Neutrophil (primary cell): ENCODE results near the gene NTN1.

Source experiments
- H3K27ac ChIP-seq: fragments of 200-600 bp; sonication (generic); 2 replicates; pipeline ENCODE4 v1.5.1; 2016; ENCODE audit warnings: mild to moderate bottlenecking, moderate library complexity
- H3K27me3 ChIP-seq: fragments of 200-600 bp; sonication (generic); 2 replicates; pipeline ENCODE4 v1.6.0; 2016; ENCODE audit warnings: mild to moderate bottlenecking
- H3K36me3 ChIP-seq: fragments of 200-600 bp; sonication (generic); 2 replicates; pipeline ENCODE4 v1.5.1; 2017
- H3K4me1 ChIP-seq, 2 experiments: fragments of 200-600 bp in 1 of 2; sonication (generic) in 1 of 2; 1 replicate in 1 of 2; 2 replicates in 1 of 2; pipeline versions ENCODE4 v1.5.1 to v1.6.1; 2013 to 2016; ENCODE audit warnings: low read depth in 1 of 2, low read length in 1 of 2, mild to moderate bottlenecking in 1 of 2, moderate library complexity in 1 of 2; ENCODE audit not compliant: control insufficient read depth in 1 of 2, insufficient read depth in 1 of 2
- H3K4me3 ChIP-seq, 2 experiments: fragments of 200-600 bp in 1 of 2; sonication (generic) in 1 of 2; 1 replicate in 1 of 2; 2 replicates in 1 of 2; pipeline ENCODE4 v1.5.1; 2013 to 2016; ENCODE audit warnings: low read depth in 1 of 2, low read length in 1 of 2, mild to moderate bottlenecking in 1 of 2, moderate library complexity in 1 of 2
- H3K9me3 ChIP-seq: fragments of 200-600 bp; sonication (generic); 2 replicates; pipeline ENCODE4 v1.5.1; 2016
- TF ChIP-seq, protein P1 (sequence below): fragments of 200-600 bp; sonication (generic); IDR thresholded peaks from 2 replicates; pipeline ENCODE4 v1.5.1; 2016; ENCODE audit warnings: antibody characterized with exemption

Gene NTN1

DNA sequence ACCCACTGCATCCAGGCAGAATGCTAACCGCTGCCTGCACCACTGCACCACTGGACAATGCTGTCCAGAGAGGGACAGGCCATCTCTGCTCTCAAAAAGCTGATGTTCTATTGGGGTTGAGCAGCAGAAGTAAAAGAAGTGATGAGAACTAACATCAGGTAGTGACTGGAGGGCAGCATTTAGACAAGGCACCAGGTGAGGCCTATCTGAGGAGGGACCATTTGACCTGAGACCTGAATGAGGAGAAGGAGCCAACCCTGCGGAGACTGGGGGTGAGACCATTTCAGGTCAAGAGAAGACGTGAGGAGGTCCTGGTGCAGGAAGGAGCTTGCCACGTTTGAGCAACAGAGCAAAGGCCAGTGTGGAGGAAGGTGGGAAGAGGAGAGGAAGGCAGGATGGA, 34.0 kb downstream of the NTN1 start:
- Histone ChIP-seq H3K27ac (no peak overlapping the region), H3K4me3 (no peak overlapping the region), H3K36me3 (no peaks in the 10 kb centered on the region), H3K4me1 (no peaks in the 10 kb centered on the region), H3K9me3 (no peaks in the 10 kb centered on the region), H3K27me3 (no peaks in the 10 kb centered on the region)
- TF ChIP-seq, protein P1, sequence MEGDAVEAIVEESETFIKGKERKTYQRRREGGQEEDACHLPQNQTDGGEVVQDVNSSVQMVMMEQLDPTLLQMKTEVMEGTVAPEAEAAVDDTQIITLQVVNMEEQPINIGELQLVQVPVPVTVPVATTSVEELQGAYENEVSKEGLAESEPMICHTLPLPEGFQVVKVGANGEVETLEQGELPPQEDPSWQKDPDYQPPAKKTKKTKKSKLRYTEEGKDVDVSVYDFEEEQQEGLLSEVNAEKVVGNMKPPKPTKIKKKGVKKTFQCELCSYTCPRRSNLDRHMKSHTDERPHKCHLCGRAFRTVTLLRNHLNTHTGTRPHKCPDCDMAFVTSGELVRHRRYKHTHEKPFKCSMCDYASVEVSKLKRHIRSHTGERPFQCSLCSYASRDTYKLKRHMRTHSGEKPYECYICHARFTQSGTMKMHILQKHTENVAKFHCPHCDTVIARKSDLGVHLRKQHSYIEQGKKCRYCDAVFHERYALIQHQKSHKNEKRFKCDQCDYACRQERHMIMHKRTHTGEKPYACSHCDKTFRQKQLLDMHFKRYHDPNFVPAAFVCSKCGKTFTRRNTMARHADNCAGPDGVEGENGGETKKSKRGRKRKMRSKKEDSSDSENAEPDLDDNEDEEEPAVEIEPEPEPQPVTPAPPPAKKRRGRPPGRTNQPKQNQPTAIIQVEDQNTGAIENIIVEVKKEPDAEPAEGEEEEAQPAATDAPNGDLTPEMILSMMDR: no peak

DNA sequence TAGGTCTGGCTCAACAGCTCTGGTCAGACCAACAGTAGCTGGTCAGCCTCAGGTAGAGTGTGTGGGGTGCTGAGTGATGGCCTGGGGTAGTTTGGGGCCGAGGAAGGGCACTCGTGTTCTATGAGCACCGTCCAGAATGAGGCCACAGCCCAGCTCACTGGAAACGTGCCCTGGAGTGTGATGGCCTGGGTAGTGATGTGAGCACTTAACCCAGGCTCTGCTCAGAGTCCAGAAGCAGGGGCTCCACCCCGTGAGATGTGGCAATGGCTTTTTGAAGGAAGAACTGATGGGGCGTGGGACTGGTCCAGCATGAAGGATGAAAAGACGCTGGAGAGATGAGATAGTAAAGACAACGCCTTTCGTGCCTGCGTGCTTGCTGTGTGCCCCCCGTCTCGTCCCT, 35.3 kb downstream of the NTN1 start:
- TF ChIP-seq, protein P1: no peak
- no peaks in the 10 kb centered on the region for H3K27me3 ChIP-seq
- no peaks in the 10 kb centered on the region for H3K36me3 ChIP-seq
- no peaks in the 10 kb centered on the region for H3K4me1 ChIP-seq
- no peaks in the 10 kb centered on the region for H3K9me3 ChIP-seq
- no peak overlapping the region for H3K4me3 ChIP-seq
- H3K27ac ChIP-seq: no peak overlapping the region

DNA sequence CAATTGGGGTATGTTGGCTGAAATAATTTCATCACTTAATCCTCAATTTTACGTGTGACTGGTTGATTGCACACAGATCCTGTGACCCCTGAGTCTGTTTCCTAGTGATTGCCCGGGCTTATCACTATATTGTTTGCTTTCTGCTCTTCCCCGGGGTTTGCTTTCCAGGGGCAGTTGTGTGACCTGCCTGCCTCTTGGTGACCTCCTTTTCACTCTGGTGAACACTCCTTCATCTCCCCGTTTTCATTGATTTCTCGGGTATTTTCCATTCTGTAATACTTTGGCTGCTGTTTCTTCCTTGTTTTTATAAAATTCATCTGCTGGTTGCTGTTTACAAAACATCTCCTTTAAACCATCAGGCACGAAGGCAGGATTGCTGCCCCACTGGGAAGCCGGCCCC, 36.0 kb downstream of the NTN1 start:
- H3K27me3 ChIP-seq: no peaks in the 10 kb centered on the region
- no peak overlapping the region for H3K4me3 ChIP-seq
- no peaks in the 10 kb centered on the region for H3K4me1 ChIP-seq
- no peak overlapping the region for H3K27ac ChIP-seq
- TF ChIP-seq, protein P1: no peak
- no peaks in the 10 kb centered on the region for H3K36me3 ChIP-seq
- no peaks in the 10 kb centered on the region for H3K9me3 ChIP-seq

DNA sequence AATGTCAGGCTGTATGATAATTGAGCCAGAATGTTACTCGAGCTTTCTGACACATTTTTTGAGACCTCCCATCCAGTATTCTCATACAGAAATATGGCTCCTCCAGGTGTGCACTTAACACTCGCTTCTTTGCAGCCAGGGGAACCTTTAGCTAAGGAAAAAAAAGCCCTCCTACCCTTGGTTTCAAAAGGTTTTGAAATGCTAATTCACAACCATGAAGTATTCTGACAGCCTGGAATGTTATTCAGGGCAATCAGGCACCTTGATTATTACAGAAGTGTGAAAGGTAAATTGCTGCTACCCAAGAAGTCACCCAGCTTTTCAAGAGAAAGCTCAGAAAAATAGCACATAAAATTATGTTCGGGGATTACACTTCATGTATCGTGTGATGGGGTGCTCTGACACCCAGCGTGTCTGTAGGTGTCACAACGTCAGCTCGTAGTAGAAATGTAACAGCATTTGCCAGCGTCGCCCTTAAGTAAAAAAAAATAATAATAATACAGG, 41.1 kb downstream of the NTN1 start:
- H3K27ac ChIP-seq: no peak overlapping the region
- TF ChIP-seq, protein P1: no peak
- H3K36me3 ChIP-seq: no peaks in the 10 kb centered on the region
- no peaks in the 10 kb centered on the region for H3K27me3 ChIP-seq
- no peak overlapping the region for H3K4me3 ChIP-seq
- H3K4me1 ChIP-seq: no peaks in the 10 kb centered on the region
- H3K9me3 ChIP-seq: no peaks in the 10 kb centered on the region

DNA sequence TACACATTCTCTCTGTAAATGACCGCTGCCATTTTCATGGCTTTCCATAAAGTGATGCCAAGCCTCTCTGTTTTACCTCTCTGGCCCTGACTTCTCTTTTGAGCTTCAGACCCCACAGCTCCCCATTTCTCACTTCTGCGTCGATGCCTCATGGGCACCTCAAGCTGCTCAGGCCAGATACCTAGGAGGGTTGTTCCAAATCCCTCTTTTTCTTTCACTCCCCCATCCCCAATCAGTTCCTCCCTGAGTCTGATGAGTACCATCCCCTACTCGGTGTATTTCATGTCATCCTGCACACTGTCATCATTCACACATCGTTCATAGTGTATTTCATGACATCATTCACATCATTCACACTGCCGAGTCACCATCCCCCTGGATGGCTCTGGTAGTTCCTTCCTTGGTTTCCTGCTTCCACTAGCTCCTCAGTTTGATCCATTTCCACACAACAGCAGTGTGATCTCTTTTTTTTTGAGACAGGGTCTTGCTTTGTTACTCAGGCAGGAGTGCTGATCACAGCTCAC, 43.1 kb downstream of the NTN1 start:
- H3K9me3 ChIP-seq: no peaks in the 10 kb centered on the region
- H3K4me3 ChIP-seq: no peak overlapping the region
- H3K27ac ChIP-seq: no peak overlapping the region
- H3K4me1 ChIP-seq: no peaks in the 10 kb centered on the region
- no peaks in the 10 kb centered on the region for H3K36me3 ChIP-seq
- TF ChIP-seq, protein P1: no peak
- H3K27me3 ChIP-seq: no peaks in the 10 kb centered on the region

DNA sequence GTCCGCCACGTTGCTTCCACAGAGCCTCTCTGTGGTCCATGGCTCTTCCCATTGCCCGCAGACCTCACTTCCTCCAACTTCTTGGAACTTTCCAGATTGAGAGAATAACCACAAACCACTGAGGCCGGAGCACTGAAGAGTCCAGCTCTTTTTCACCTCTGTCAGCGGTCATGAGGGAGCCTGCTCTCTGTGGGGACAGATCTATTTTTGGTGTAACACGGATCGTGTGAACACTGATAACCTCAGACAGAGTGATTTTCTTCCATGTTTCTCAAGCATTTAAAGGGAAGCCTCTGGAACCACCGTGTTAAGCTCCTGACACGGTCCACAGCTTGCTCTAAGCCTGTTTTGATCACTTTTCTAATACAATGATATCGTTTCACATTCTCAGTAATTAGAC, 49.7 kb downstream of the NTN1 start:
- Histone ChIP-seq H3K27me3 (no peaks in the 10 kb centered on the region), H3K36me3 (no peaks in the 10 kb centered on the region), H3K27ac (no peak overlapping the region), H3K9me3 (no peaks in the 10 kb centered on the region), H3K4me3 (no peak overlapping the region), H3K4me1 (no peaks in the 10 kb centered on the region)
- TF ChIP-seq, protein P1: no peak
